H9 (cell line): Measurements from ENCODE around the gene SALL3. TPM values are rescaled to one million over a fixed set of nuclear protein-coding genes. Genes with fewer than 3 reads are reported as not detected.

Source experiments
- DNase-seq: peaks from one replicate; pipeline ENCODE4 v3.0.0-alpha.2; 2017
- H2AFZ ChIP-seq: one replicate; pipeline ENCODE4 v1.6.1; 2013; ENCODE audit warnings: mild to moderate bottlenecking, low read length, control low read depth, moderate library complexity
- H2AK5ac ChIP-seq: 2 replicates; pipeline ENCODE4 v1.6.1; 2013; ENCODE audit warnings: low read length, control low read depth, mixed read lengths; ENCODE audit not compliant: insufficient read length
- H2BK120ac ChIP-seq: one replicate; pipeline ENCODE4 v1.6.1; 2013; ENCODE audit warnings: low read depth, mild to moderate bottlenecking, low read length, control low read depth, inconsistent platforms; ENCODE audit not compliant: poor library complexity, severe bottlenecking
- H2BK12ac ChIP-seq: 2 replicates; pipeline ENCODE4 v1.6.1; 2013; ENCODE audit warnings: low read length, control low read depth, mixed read lengths, low read depth; ENCODE audit not compliant: insufficient read length
- H2BK15ac ChIP-seq: 2 replicates; pipeline ENCODE4 v1.6.1; 2013; ENCODE audit warnings: low read depth, low read length, control low read depth
- H2BK20ac ChIP-seq: one replicate; pipeline ENCODE4 v1.6.1; 2013; ENCODE audit warnings: low read depth, mild to moderate bottlenecking, low read length, control low read depth, inconsistent platforms; ENCODE audit not compliant: poor library complexity, severe bottlenecking
- H2BK5ac ChIP-seq: 2 replicates; pipeline ENCODE4 v1.6.1; 2013; ENCODE audit warnings: low read length, control low read depth, mixed read lengths; ENCODE audit not compliant: insufficient read length
- H3K14ac ChIP-seq: 2 replicates; pipeline ENCODE4 v1.6.1; 2013; ENCODE audit warnings: low read length, control low read depth; ENCODE audit not compliant: insufficient read depth
- H3K18ac ChIP-seq: 2 replicates; pipeline ENCODE4 v1.6.1; 2013; ENCODE audit warnings: low read depth, mild to moderate bottlenecking, mixed read lengths, low read length, control low read depth; ENCODE audit not compliant: insufficient read length
- H3K23ac ChIP-seq: 2 replicates; pipeline ENCODE4 v1.6.1; 2013; ENCODE audit warnings: low read length, control low read depth, mixed read lengths, low read depth; ENCODE audit not compliant: insufficient read length
- H3K23me2 ChIP-seq: 2 replicates; pipeline ENCODE4 v1.6.1; 2013; ENCODE audit warnings: low read depth, mild to moderate bottlenecking, mixed read lengths, low read length, control low read depth; ENCODE audit not compliant: insufficient read length, poor library complexity, severe bottlenecking
- H3K27ac ChIP-seq: 2 replicates; pipeline ENCODE4 v1.5.1; 2013; ENCODE audit warnings: low read length, control low read depth, mixed read lengths, low read depth; ENCODE audit not compliant: insufficient read length
- H3K27me3 ChIP-seq: 2 replicates; pipeline ENCODE4 v1.6.1; 2013; ENCODE audit warnings: low read length, control low read depth, inconsistent platforms; ENCODE audit not compliant: insufficient read depth
- H3K4ac ChIP-seq: 2 replicates; pipeline ENCODE4 v1.6.1; 2013; ENCODE audit warnings: low read depth, mild to moderate bottlenecking, control low read depth, inconsistent platforms, low read length, moderate library complexity
- H3K4me1 ChIP-seq: 2 replicates; pipeline ENCODE4 v1.6.1; 2013; ENCODE audit warnings: low read length, control low read depth, inconsistent platforms; ENCODE audit not compliant: insufficient read depth
- H3K4me2 ChIP-seq: 2 replicates; pipeline ENCODE4 v1.6.1; 2013; ENCODE audit warnings: low read length, control low read depth, mixed read lengths; ENCODE audit not compliant: insufficient read length, insufficient read depth
- H3K56ac ChIP-seq: 2 replicates; pipeline ENCODE4 v1.6.1; 2013; ENCODE audit warnings: low read depth, mild to moderate bottlenecking, mixed read lengths, low read length, control low read depth; ENCODE audit not compliant: insufficient read length
- H3K79me1 ChIP-seq: 2 replicates; pipeline ENCODE4 v1.6.1; 2013; ENCODE audit warnings: low read depth, mild to moderate bottlenecking, moderate library complexity, low read length, control low read depth, inconsistent platforms; ENCODE audit not compliant: insufficient read depth, poor library complexity, severe bottlenecking
- H3K79me2 ChIP-seq: 2 replicates; pipeline ENCODE4 v1.6.1; 2013; ENCODE audit warnings: low read length, control low read depth, inconsistent platforms; ENCODE audit not compliant: insufficient read depth
- H3K9ac ChIP-seq: 2 replicates; pipeline ENCODE4 v1.6.1; 2013; ENCODE audit warnings: low read length, control low read depth, mixed read lengths; ENCODE audit not compliant: insufficient read length; ENCODE audit errors: extremely low read depth
- H3K9me3 ChIP-seq: one replicate; pipeline ENCODE4 v1.6.1; 2013; ENCODE audit warnings: low read depth, low read length, inconsistent platforms; ENCODE audit not compliant: control insufficient read depth
- H3T11ph ChIP-seq: one replicate; pipeline ENCODE4 v1.6.1; 2013; ENCODE audit warnings: mild to moderate bottlenecking, low read length, control low read depth, inconsistent platforms
- H4K20me1 ChIP-seq: one replicate; pipeline ENCODE4 v1.6.1; 2013; ENCODE audit not compliant: control insufficient read depth, insufficient read length, insufficient read depth
- H4K5ac ChIP-seq: 2 replicates; pipeline ENCODE4 v1.6.1; 2013; ENCODE audit warnings: low read depth, mild to moderate bottlenecking, mixed read lengths, low read length, control low read depth; ENCODE audit not compliant: insufficient read length
- H4K8ac ChIP-seq: replicated peaks from 2 replicates; pipeline ENCODE4 v1.6.1; 2013; ENCODE audit warnings: low read length, control low read depth, mixed read lengths, low read depth; ENCODE audit not compliant: insufficient read length
- H4K91ac ChIP-seq: 2 replicates; pipeline ENCODE4 v1.6.1; 2013; ENCODE audit warnings: low read depth, mild to moderate bottlenecking, moderate library complexity, mixed read lengths, low read length, control low read depth; ENCODE audit not compliant: insufficient read length
- H3K27ac Mint-ChIP-seq, 3 experiments: 2 replicates in 2 of 3; 3 replicates in 1 of 3; pipeline ENCODE4 v1.8.0; 2020 to 2021; ENCODE audit warnings: mixed read lengths in 3 of 3, mild to moderate bottlenecking in 1 of 3, moderate library complexity in 1 of 3
- H3K27me3 Mint-ChIP-seq: 2 replicates; pipeline ENCODE4 v1.8.0; 2021; ENCODE audit warnings: low read depth, mild to moderate bottlenecking, moderate library complexity, mixed read lengths
- H3K36me3 Mint-ChIP-seq, 3 experiments: 2 replicates in 2 of 3; 3 replicates in 1 of 3; pipeline ENCODE4 v1.8.0; 2020 to 2021; ENCODE audit warnings: low read depth in 3 of 3, mixed read lengths in 3 of 3; ENCODE audit not compliant: insufficient read depth in 1 of 3
- H3K4me1 Mint-ChIP-seq, 2 experiments: 2 replicates each; pipeline ENCODE4 v1.8.0; 2020; ENCODE audit warnings: mixed read lengths in 2 of 2
- H3K4me3 Mint-ChIP-seq, 2 experiments: 2 replicates in 1 of 2; 3 replicates in 1 of 2; pipeline ENCODE4 v1.8.0; 2020 to 2021; ENCODE audit warnings: mild to moderate bottlenecking in 2 of 2, mixed read lengths in 2 of 2, moderate library complexity in 1 of 2
- H3K9me3 Mint-ChIP-seq, 2 experiments: 2 replicates in 1 of 2; 3 replicates in 1 of 2; pipeline ENCODE4 v1.8.0; 2020; ENCODE audit warnings: mild to moderate bottlenecking in 2 of 2, mixed read lengths in 2 of 2, moderate library complexity in 1 of 2
- CTCF ChIP-seq: fragments of 200-600 bp; sonication (generic); conservative IDR thresholded peaks from 3 replicates; pipeline ENCODE4 v1.8.0; 2021; ENCODE audit warnings: antibody characterized with exemption, mild to moderate bottlenecking
- WGBS: extraction: QIAGEN DNeasy Blood & Tissue Kit; methylation state at CpG from one replicate; pipeline ENCODE4 v1.1.7; 2013; ENCODE audit warnings: missing lambda C conversion rate, low lambda C conversion rate, mixed read lengths; ENCODE audit not compliant: insufficient read length; ENCODE audit errors: extremely low coverage; 5-methylcytosine and 5-hydroxymethylcytosine counted together
- total RNA-seq: library from RNA; stranded (reverse); gene quantifications from 2 replicates; pipeline ENCODE4 v1.2.1, GENCODE V29; 2021

SALL3 gene
- total RNA-seq, 1 experiment from 2014 or later, result 52.4 TPM

GRCh38 chr18:78977637-78978348 lies 1.8 kb upstream of the SALL3 start:
- H3K14ac ChIP-seq, result no peak overlapping the region
- H2BK5ac ChIP-seq, result no peak overlapping the region
- no peaks in the 10 kb centered on the region for H3K79me1 ChIP-seq
- no peaks in the 10 kb centered on the region for H3K79me2 ChIP-seq
- H3K56ac ChIP-seq, result no peak overlapping the region
- no peaks in the 10 kb centered on the region for H3K9me3 ChIP-seq
- Mint-ChIP-seq H3K4me1 (peaks cover 36 to 57% of the 10 kb centered on the region in 2 experiments), H3K4me3 (peak overlapping the region; percentile 59 to 85), H3K27ac (peak overlapping the region in 1 of 3 experiments; percentile 13; a peak in 1 of 7 replicates), H3K27me3 (peaks cover 59% of the 10 kb centered on the region), H3K36me3 (peaks cover 0 to 6% (median 4%) of the 10 kb centered on the region in 3 experiments; a peak in 3 of 7 replicates), H3K9me3 (peaks cover 3 to 6% of the 10 kb centered on the region in 2 experiments; a peak in 2 of 5 replicates)
- H2AFZ ChIP-seq, result no peak overlapping the region
- peaks cover 4% of the 10 kb centered on the region; the same call in 1 of the 2 replicates for H3K4me1 ChIP-seq
- H2BK120ac ChIP-seq, result no peak overlapping the region
- H2BK20ac ChIP-seq, result no peak overlapping the region
- H2BK12ac ChIP-seq, result no peak overlapping the region
- no peak overlapping the region for H3K27ac ChIP-seq
- H3K23ac ChIP-seq, result no peak overlapping the region
- H2BK15ac ChIP-seq, result no peak overlapping the region
- no peak overlapping the region for H4K91ac ChIP-seq
- peaks cover 46% of the 10 kb centered on the region for H3K27me3 ChIP-seq
- no peak overlapping the region for H3T11ph ChIP-seq
- no peak for TF ChIP-seq CTCF
- no peak overlapping the region for H4K5ac ChIP-seq
- H3K18ac ChIP-seq, result no peak overlapping the region
- H2AK5ac ChIP-seq, result no peak overlapping the region
- H4K20me1 ChIP-seq, result no peaks in the 10 kb centered on the region
- H3K4me2 ChIP-seq, result peak overlapping the region; percentile 64
- H3K4ac ChIP-seq, result no peak overlapping the region
- no peak overlapping the region for H4K8ac ChIP-seq
- H3K9ac ChIP-seq, result no peak overlapping the region
- peaks cover 34% of the 10 kb centered on the region for H3K23me2 ChIP-seq
- no peak for DNase-seq
- WGBS, result no CpG with 5 or more reads among the region's 34 CpGs
